Stimulated activated CD8-positive, alpha-beta memory T cell treated with anti-CD3 and anti-CD28 coated beads, Interleukin-4, amount 100 ng/mL, for 24 hours (primary cell): Measurements from ENCODE around the gene TBL1Y.
"Not testable (repeated sequence)": the region's sequence is repeated elsewhere in the genome, so short reads cannot be mapped to it uniquely, and the experiment has no call there.

Experiments used
- DNase-seq: peaks from one replicate; pipeline ENCODE4 v3.0.0-alpha.2; 2020; ENCODE audit warnings: low read depth

TBL1Y gene

DNA sequence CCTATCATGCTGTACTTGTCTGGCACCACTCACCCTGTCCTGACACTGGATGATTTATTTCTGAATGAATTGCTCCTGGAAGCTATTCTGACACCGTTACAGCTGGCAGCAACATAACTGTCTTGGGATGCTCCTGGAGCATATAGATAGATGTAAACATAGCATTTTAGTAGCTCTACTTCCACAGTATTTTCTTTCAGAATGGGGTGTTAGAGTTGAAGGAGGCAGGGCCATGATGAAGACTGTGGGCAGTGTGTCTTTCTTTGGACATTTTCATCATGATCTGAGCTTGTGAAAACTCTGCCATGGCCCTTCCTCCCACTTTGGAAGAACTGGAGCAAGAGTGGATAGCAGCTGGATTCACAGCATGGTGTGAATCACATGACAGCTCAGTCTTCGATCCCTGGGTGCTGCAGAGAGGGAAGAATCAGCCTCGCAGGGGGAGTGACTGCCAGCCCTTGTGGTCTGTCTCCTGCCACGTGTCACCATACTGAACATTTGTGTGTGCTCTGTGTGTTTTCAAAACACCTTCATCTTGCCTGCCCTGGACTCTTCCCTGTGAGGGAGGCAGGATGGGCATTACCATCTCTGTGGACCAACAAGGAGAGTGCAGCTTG is 61.9 kb downstream of the TBL1Y start:
- DNase-seq = no peak

DNA sequence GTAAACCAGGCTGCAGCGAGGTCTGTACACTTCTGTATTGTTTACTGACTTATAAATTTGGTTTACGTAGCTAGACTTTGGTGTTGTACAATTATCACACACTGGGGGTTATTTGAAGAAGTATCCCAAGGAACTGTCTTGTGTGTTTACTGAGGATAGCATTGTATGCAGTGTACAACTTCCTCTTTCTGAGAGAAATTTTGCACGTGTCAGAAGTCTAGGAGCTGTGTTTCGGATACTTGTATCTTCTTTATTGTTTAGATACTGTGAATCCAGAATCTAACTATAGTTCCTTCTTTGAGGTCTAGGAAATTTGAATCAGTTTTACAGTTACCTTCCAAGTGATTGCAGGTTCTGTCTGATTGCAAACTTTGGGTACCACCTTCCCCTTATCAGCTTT is 64.5 kb downstream of the TBL1Y start:
- no peak for DNase-seq

DNA sequence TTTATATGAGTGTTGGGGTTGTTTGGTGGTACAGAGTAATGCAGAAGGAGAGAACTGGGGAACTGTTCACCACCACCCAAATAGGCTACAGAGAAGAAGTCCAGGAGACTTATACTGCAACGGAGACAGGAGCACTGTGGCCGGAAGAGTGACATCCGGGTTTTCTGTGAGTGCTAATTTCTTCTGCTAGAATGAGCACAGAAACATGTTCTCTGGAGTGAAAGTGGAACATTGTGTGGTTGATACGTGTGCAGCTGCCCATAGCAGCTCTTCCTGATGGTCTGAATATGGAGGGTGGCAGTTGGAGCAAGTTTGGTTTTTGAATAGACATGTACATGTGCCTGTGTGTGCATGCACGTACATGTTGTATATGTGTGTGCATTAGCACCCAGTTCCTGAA is 67.3 kb downstream of the TBL1Y start:
- no peak for DNase-seq

DNA sequence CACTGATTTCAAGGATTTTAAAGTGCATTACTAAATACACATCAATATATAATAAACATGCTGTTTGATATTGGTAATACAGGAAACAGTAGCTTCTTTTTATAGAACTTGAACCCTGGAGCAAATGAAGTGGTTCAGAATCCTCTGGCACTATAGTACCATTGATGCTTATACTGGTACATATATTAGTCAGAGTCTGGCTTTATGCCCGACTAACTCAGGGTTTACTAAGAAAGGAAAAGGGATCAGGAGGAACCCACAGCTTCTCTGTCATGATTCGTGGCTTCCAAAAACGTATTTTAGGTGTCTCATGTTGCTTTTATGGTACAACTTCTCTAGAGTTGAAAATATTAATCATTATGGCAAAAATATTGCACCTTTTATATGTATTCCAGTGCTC is 72.7 kb downstream of the TBL1Y start:
- no peak for DNase-seq

DNA sequence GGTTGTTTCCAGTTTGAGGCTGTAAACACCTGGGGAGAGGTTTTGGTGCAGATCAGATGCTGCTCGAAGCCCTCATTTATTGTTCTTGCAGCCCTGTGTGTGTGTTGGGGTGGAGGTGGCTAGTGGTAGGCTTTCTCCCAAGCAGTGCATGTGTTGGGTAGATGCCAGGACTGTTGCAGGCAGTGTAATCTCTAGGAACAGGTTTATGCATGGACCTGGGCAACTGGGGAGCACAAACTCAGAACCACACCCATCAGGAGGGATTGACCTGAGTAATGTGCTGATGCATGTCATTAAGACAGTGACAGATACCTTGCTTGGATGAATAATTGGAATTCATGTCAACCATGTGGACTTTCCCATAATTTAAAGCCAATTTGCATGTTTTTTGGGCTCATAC is 77.3 kb downstream of the TBL1Y start:
- no peak for DNase-seq

DNA sequence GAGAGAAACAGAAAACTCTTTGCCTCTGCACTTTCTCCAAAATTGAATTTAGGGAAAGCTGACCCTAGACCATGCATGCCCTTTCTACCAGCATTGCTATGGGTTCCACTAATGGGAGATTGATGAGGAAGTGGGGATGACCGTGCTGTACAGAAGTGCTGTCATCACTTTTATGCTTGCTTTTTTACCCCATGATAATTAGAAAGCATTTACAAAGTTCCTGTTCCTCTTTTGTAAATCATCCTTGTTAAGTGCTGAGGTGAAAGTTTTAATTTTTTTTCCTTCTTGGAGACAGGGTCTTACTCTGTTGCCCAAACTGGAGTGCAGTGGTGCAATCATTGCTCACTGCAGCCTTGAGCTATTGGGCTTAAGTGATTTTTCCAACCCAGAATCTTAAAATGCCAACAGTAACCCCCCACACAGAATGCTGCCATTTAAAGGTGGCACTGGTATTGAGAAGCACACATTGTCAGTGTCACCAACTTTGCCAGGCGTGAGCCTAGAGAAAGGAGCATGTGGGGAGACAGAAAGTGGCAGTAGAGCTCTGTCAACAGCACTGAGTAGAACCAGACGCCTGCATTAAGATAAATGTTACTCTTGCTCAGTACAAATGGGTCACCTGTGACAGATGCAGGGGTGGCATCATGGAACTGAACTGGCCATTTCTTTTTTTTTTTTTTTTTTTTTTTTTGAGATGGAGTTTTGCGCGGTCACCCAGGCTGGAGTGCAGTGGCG is 79.6 kb downstream of the TBL1Y start:
- DNase-seq = no peak

DNA sequence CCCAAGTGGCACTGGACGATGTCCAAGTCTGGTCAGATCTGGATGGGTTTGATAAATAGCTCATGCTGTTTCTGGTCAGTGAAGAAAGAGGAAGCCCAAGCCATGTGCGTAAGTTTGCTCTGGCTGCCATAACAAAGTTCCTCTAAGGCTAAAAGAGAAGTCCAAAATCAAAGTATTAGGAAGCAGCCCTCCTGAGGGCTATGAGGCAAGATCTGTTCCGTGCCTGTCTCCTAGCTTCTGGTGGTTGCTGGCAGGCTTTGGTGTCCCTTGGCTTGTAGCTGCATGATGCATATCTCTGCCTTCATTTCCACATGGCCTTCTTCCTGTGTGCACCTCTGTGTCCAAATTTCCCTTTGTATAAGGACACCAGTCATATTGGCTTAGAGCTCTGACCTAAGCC is 81.5 kb downstream of the TBL1Y start:
- no peak for DNase-seq

DNA sequence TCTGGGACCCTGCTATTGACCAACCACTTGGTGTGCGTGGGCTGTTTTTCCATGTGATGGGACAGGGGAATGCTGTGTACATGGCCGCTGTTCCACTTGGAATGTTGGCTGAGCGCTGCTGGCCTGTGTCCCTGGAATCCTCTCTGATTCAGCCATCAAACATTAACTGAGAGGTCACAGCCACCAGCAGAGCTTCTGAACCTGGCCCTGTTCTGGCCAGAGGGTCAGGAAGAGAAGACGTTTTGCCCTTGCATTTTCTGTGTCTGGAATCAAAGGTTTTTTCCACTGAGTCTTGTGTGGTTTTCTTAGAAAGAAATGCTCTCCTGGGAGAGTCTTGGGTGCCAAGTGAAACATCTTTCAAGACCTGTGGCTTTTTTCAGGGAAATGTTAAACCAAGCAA is 85.5 kb downstream of the TBL1Y start:
- DNase-seq = no peak

DNA sequence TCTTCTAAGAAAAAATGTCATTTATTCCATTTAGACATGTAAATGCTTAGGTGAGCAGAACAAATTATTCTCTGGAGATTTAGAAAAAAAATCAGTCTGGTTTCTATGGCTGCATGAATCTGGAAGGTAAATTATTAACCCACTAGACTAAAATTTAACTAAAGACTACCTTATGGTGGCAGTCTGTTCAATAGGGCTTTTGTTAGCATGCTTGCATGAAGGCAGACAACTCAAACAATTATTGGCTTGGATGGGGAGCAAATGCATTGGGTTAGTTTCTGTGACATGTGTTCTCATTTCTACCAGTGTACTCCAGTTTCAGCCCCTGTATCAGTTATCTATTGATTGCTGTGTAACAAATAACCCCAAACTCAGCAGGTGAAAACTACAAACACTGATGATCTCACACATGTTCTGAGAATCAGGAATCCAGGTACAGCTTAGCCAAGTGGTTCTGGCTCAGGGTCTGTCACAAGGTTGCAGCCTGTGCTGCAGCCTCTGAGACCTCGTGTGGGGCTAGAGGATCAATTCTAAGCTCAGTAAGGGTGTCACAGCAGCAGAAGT is 87.1 kb downstream of the TBL1Y start:
- no peak for DNase-seq

DNA sequence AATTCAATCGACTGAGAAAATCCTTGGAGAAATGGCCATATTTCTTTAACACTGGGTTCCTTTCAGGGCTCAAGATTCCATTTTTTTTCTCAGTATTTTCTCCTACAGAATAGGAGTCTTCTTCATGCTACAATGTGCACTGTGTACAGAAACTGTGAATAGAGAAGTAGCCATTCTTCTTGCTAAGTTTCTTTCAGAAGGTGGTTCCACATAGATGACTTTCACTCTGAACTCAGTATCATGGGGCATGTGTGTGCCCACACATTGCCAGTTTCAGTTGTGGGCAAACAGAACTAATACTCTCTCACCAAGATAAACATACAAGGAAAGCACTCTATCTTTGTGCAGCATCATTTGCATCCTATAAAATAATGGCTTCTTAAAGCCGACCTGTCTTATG is 89.4 kb downstream of the TBL1Y start:
- DNase-seq = no peak

DNA sequence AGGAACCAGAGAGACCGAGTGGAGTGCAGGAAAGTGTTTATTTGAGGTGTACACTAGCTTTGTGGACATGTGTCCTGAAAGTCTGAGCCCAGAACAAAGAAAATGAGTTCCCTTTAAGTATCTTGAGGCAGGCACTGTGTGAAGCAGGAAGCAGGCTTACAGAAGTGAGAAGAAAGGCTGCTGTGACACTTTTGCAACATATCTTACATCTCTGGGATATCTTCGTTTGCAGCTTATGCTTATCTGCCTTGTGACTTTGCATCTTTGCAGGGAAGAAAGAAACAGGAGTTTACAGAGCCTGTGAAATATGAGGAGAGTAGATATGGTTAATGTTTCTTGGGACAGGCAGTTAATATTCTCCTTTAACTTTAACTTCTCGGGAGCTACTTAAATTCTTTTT is 92.1 kb downstream of the TBL1Y start:
- no peak for DNase-seq

DNA sequence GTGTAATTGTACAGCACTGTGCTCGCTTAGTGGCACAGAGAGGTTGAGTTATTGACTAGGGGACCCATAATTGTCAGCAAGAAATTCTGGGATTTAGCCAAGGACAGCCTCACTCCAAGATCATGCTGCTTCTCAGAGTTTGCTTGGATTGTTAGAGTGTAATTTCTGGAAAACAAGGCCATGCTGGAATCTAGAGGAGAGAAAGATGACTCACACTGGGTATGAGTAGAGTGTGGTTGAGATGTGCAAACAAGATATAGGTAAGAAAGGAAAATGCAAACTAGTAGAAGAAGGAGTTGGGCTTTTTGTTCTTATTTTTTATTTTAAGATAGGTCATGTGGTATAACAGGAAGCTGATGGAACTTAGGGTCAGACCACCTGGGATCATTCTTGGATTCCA is 97.4 kb downstream of the TBL1Y start:
- DNase-seq = no peak

DNA sequence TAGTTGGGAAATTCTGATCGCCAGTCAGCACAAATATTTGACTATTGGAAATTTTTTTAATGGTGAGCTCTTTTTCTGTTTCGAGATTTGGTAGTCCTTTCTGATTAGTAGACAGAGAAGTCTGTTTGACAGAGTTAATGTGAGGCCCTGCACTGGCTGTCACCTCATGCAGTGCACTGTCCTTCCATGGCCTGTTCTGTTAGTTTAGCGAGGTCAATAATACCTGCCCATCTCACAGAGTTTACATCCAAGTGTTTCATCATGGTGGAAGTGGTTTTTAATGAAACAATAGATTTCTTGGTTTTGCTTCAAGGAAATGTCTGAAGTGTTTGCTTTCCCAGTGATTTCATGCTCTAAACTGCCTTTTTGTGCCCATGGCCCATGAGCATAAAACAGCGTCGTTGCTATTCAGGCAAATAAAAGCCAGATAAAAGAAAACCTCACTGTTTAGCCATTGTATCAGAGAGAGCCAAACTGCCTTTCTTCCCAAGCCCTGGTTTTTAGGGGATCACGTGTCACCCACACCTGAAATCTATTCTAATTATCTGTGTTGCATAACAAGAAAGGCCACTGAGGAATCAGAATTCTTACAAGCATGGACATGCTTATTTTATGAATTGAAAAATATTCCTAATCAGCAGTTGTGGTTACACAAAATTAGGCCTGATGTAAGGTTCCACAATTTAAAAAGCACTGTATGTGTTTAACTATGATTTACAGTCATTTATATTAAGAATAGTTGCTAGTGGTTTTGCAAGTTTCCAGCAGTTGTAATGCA is 98.3 kb downstream of the TBL1Y start:
- no peak for DNase-seq

DNA sequence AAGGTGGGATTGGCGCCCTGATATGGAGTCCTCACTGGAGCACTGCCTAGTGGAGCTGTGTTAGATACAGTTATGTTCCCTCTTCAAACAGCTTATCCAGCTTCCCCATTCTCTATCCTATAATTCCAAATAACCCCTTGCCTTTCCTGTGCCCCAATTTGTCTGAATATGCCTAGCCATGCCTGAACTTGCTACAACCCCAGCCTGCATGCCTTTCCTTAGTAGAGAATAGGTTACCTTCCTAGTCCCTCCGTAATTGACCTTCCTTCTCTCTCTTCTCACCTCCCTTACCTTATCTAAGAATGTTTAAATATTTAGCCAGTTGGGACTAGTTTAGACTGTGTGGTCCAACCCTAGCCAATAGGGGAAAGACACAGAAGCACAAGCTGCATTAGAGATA is 102.6 kb downstream of the TBL1Y start:
- DNase-seq = no peak

DNA sequence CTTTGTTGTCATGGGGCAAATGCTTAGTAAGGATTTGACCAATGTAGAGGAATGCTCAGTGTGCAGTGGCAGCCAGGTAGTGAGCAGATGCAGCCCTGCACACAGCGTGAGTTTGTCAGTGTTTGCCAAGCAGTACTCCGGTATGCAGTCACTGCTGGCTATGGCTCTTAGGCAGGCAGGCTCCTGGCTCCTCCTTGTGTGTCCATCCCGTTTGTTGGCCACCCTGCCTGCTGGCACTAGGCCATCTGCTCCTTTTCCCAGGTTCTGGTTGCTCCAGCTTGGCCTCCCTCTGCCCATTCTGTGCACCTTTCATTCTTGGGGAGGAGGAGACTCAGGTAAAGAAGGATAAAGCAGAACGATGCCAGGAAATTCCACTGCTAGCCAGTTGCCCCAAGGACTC is 106.0 kb downstream of the TBL1Y start:
- DNase-seq = no peak

DNA sequence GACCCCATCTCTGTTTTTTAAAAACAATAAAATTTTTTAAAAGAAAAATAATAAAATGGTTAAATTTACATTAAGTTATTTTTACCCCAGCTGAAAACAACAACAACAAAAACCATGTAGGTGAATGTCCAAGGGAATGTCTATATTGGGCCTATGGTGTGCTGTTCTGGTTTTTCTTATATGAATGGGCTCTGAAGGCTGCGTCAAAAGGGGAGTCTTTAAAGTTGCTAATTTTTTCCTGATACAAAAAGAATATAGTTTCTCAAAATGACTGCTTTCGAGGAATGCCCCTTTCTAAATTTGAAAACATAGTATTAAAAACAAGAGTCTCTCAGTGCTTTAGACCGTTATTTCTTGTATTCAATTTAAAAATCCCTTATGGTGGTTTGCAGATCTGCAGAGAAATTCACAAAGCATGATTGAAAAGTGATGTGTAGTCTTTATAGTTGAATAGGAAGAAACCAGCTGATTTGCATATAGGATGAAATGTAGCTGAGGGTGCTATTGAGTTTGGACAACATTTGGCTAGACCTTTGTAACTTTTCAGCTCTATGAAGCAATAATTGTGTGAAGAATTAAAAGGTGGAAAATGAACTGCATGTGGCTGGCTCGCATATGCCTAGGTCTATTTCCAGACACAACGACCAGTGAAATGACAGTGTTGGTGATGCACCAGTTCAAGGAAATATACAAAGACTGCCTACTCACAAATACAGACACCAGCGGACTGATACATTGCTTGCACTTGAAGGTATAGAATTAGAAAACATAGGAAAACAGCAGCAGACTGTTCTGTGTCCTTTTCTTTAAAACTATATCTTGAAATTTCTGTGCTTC is 107.0 kb downstream of the TBL1Y start:
- no peak for DNase-seq

DNA sequence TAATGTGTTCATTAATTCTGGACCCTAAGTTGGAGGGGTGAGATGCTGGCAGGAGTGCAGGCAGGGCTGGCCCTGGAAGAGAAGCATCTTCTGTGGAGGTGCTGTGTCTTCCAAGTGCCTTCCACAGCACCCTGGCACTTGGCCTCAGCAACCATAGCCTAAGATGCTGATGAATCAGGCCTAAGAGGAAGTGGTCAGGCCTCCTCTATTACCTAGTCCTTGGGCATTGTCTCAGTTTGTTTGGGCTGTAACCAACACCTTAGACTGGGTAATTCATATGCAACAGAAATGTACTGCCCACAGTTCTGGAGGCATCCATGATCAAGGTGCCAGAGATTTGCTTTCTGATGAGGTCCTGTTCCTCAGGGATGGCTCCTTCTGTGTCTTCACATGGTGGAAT is 128.5 kb downstream of the TBL1Y start:
- no peak for DNase-seq

DNA sequence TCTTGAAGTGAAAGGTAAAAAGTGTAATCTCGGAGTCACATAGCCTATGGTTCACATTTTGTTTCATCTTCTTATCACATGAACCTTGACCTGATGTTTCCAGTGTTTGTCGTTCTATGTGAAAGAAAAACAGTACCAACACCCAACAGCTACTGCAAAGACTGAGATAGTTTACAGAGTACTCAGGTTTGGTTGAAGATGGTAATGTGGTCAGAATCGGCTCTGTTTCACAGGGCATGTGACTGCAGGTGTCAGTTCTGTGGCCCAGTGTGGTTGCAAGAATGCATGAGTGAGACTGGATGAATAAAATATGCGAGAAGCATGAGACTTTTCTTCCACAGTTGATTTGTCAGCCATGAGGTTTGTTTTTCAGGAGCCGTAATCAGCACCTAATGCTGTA is 130.2 kb downstream of the TBL1Y start:
- no peak for DNase-seq

DNA sequence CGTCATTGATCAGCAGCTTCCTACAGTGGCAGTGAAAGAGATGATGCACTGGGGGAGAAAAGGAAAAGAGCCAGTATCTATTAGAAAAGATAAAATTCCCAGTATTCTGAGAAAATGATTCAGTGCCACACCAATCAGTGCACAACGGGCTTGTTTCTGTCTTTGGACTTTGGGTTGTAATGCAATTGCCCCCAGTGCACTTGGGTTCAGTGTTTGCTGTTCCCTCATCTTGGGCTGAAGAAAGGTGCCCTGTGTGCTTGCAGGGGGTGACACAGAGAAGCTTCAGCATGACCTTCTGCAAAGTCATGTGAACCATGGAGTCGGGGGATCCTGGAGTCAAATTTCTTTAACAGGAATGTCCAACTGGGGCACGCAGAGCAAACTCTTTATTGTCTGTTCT is 131.5 kb downstream of the TBL1Y start:
- no peak for DNase-seq

DNA sequence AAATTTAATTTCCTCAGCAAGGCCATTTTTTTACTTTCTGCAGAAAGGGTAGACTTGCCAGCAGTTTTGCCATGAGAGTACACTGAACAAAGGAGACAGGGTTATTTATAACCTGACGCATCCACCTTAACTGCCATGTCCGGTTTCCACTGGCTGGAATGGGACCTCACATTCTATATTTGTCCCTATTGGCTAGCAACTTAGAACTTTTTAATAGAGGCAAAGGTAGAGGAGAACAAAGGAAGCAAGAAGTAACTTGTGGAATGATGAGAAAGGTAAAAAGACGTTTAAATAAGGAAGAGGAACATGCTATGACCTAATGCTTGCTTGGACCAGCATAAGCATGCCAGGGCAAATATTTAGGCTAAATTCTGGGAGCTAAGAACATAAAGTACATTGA is 142.0 kb downstream of the TBL1Y start:
- DNase-seq = not testable (repeated sequence)

DNA sequence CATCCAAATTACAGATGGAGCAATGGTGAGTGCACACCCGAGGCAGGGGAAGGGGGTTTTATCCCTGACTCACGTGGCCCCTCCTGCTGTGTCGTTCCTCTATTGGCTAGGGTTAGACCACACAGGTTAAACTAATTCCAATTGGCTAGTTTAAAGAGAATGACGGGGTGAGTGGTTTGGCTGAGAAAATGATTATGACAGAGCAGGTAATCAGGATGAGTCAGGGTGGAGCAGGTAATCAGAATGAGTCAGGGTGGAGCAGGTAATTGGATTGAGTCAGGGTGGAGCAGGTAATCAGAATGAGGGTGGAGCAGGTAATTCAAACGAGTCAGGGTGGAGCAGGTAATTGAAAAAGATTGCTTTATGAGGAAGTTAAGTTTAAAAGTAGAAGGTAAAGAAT is 146.4 kb downstream of the TBL1Y start:
- DNase-seq = no peak

DNA sequence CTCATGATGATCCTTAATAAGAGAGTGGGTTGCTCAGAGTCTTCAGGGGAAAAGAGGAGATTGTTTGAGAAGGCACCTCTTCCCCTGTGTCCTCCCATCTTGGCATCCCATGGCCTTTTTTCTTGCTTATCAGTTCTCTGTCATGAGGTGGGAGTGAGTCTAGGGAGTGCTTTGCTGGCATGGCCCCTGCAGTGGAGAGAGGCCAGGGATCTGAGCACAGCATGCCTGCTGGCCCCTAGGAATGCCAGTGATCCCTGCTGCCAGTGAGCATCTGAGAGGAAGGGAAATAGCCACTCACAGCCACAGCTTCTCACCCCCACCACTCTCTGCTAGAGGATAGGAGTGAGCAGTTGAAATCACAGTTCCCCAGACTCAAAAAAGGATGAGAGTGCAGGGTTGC is 168.2 kb downstream of the TBL1Y start:
- DNase-seq = no peak
